Lower lobe of right lung (tissue), 2 donors: ENCODE results near the gene USP47. TPM values are rescaled to one million over a fixed set of nuclear protein-coding genes. Genes with fewer than 3 reads are reported as not detected.

Experiments used
- ATAC-seq, 2 donors: fragments of 200-7000 bp; cut with Tn5 transposase; one replicate each; pipeline ENCODE4 v1.9.1; 2020 to 2022; ENCODE audit warnings: mild to moderate bottlenecking in 2 of 2, moderate library complexity in 2 of 2
- DNase-seq: peaks from one replicate; pipeline ENCODE4 v3.0.0-alpha.2; 2020
- H3K27ac ChIP-seq: fragments of 200-600 bp; one replicate; pipeline ENCODE4 v1.8.0; 2022
- H3K27me3 ChIP-seq: fragments of 200-600 bp; one replicate; pipeline ENCODE4 v1.8.0; 2022; ENCODE audit warnings: low read depth
- H3K36me3 ChIP-seq: fragments of 200-600 bp; one replicate; pipeline ENCODE4 v1.8.0; 2022; ENCODE audit warnings: mild to moderate bottlenecking
- H3K4me1 ChIP-seq: fragments of 200-600 bp; one replicate; pipeline ENCODE4 v1.8.0; 2022
- H3K4me3 ChIP-seq: fragments of 200-600 bp; one replicate; pipeline ENCODE4 v1.8.0; 2022; ENCODE audit warnings: mild to moderate bottlenecking
- H3K9me3 ChIP-seq: fragments of 200-600 bp; one replicate; pipeline ENCODE4 v1.8.0; 2022
- CTCF ChIP-seq: fragments of 200-600 bp; IDR thresholded peaks from one replicate; pipeline ENCODE4 v1.8.0; 2022; ENCODE audit warnings: antibody characterized with exemption, mild to moderate bottlenecking
- intact Hi-C: fragments of 100-400 bp; cut with DNase I; formaldehyde crosslinking; loops from one replicate; pipeline ENCODE4 v1.11.0; 2022
- total RNA-seq: library from RNA; stranded (reverse); fragmentation: NEBNext Ultra II Directional; extraction: Animal tissue kit (Norgen Biotek cat#: 25700); gene quantifications from one replicate; pipeline ENCODE4 v1.2.1, GENCODE V29; 2021
- donor health status: DM: no; HTN: yes; CAD: no; lungs with severe emphysema.

Gene USP47
- total RNA-seq, 1 donor from 2014 or later: 45.2 TPM

- TF ChIP-seq CTCF: no peak
- H3K27me3 ChIP-seq: no peaks in the 10 kb centered on the region
- no peak overlapping the region for H3K4me3 ChIP-seq
- no peak overlapping the region for H3K27ac ChIP-seq
- intact Hi-C loops: no loop called here
- H3K9me3 ChIP-seq: no peaks in the 10 kb centered on the region
- peaks cover 23% of the 10 kb centered on the region for H3K4me1 ChIP-seq
- ATAC-seq (no peak), DNase-seq (no peak)
- no peaks in the 10 kb centered on the region for H3K36me3 ChIP-seq
These were observed 144.5 kb downstream of the USP47 start for GRCh38 chr11:11985954-11986949.

- ATAC-seq: no peak
- intact Hi-C loops: no loop called here
- Histone ChIP-seq H3K4me3 (no peak overlapping the region), H3K36me3 (no peaks in the 10 kb centered on the region), H3K27me3 (no peaks in the 10 kb centered on the region), H3K27ac (no peak overlapping the region), H3K9me3 (no peaks in the 10 kb centered on the region), H3K4me1 (peaks cover 23% of the 10 kb centered on the region)
- no peak for TF ChIP-seq CTCF
- DNase-seq: no peak
These were observed 145.8 kb downstream of the USP47 start for GRCh38 chr11:11987503-11988022.

- no peak for ATAC-seq
- no peak overlapping the region for H3K27ac ChIP-seq
These were observed 146.4 kb downstream of the USP47 start for GRCh38 chr11:11988099-11988651.

GRCh38 chr11:11988681-11989261, 147.0 kb downstream of the USP47 start:
- TF ChIP-seq CTCF: no peak
- intact Hi-C loops: no loop called here
- H3K27me3 ChIP-seq: no peaks in the 10 kb centered on the region
- H3K4me1 ChIP-seq: peaks cover 23% of the 10 kb centered on the region
- no peak for ATAC-seq
- H3K4me3 ChIP-seq: no peak overlapping the region
- no peak overlapping the region for H3K27ac ChIP-seq
- H3K36me3 ChIP-seq: no peaks in the 10 kb centered on the region
- H3K9me3 ChIP-seq: no peaks in the 10 kb centered on the region
- no peak for DNase-seq

More at GRCh38 chr11:11988099-11988651, 146.4 kb downstream of the USP47 start:
- TF ChIP-seq CTCF: no peak
- Histone ChIP-seq H3K9me3 (no peaks in the 10 kb centered on the region), H3K4me1 (peaks cover 23% of the 10 kb centered on the region), H3K27me3 (no peaks in the 10 kb centered on the region), H3K4me3 (no peak overlapping the region), H3K36me3 (no peaks in the 10 kb centered on the region)
- intact Hi-C loops: no loop called here
- DNase-seq: no peak
